K562 (cell line): Measurements from ENCODE around the gene NCOA4. TPM values are rescaled to one million over a fixed set of nuclear protein-coding genes. Genes with fewer than 3 reads are reported as not detected.
A peak's percentile ranks its signal among the peaks of the same experiment; 100 is the strongest.

Experiments used
- ATF1 ChIP-seq, 2 experiments: fragments of 450-650 bp in 1 of 2; IDR thresholded peaks; 2 replicates each; pipeline ENCODE4 v1.6.1; 2016; ENCODE audit warnings: missing compliant biosample characterization in 1 of 2, missing genetic modification characterization in 1 of 2
- FIP1L1 ChIP-seq: fragments of 200-400 bp; formaldehyde crosslinking; IDR thresholded peaks from 2 replicates; pipeline ENCODE4 v1.6.1; 2018; ENCODE audit warnings: mild to moderate bottlenecking, low read depth, low read length; ENCODE audit not compliant: poor library complexity, severe bottlenecking
- HBP1 ChIP-seq: fragments of 450-650 bp; formaldehyde crosslinking; IDR thresholded peaks from 2 replicates; pipeline ENCODE4 v1.4.0; 2022; ENCODE audit warnings: missing genetic modification characterization
- HDAC2 ChIP-seq: fragments of 450-650 bp; IDR thresholded peaks from 2 replicates; pipeline ENCODE4 v1.6.1; 2016; ENCODE audit warnings: mild to moderate bottlenecking
- HMG20B ChIP-seq: fragments of 250-450 bp; sonication (Bioruptor Pico); IDR thresholded peaks from 2 replicates; pipeline ENCODE4 v1.5.0; 2021; ENCODE audit warnings: mild to moderate bottlenecking
- HOMEZ ChIP-seq: fragments of 250-450 bp; sonication (Bioruptor Pico); IDR thresholded peaks from 2 replicates; pipeline ENCODE4 v1.4.0; 2020; ENCODE audit warnings: mild to moderate bottlenecking, moderate library complexity
- IFI16 ChIP-seq: fragments of 250-450 bp; sonication (Bioruptor Pico); IDR thresholded peaks from 2 replicates; pipeline ENCODE4 v2.1.2; 2022; ENCODE audit warnings: mild to moderate bottlenecking, inconsistent platforms
- L3MBTL2 ChIP-seq: fragments of 450-650 bp; IDR thresholded peaks from 2 replicates; pipeline ENCODE4 v1.6.1; 2016; ENCODE audit warnings: mild to moderate bottlenecking, moderate library complexity
- MCM2 ChIP-seq: fragments of 450-650 bp; IDR thresholded peaks from 2 replicates; pipeline ENCODE4 v1.6.1; 2017; ENCODE audit warnings: low read depth, mild to moderate bottlenecking
- MEF2D ChIP-seq: conservative IDR thresholded peaks from 2 replicates; pipeline ENCODE4 v1.6.1; 2016; ENCODE audit warnings: low read depth, missing genetic modification characterization, missing compliant biosample characterization
- NUFIP1 ChIP-seq: fragments of 450-650 bp; IDR thresholded peaks from 2 replicates; pipeline ENCODE4 v1.6.1; 2018; ENCODE audit not compliant: partially characterized antibody
- PHF20 ChIP-seq: fragments of 450-650 bp; IDR thresholded peaks from 2 replicates; pipeline ENCODE4 v1.6.1; 2018; ENCODE audit not compliant: partially characterized antibody
- POLR3G ChIP-seq: IDR thresholded peaks from 2 replicates; pipeline ENCODE4 v1.6.1; 2011; ENCODE audit not compliant: insufficient read length, insufficient replicate concordance; ENCODE audit errors: extremely low read depth
- ZBTB8A ChIP-seq: fragments of 450-650 bp; IDR thresholded peaks from 2 replicates; pipeline ENCODE4 v1.6.1; 2018; ENCODE audit warnings: mild to moderate bottlenecking, moderate library complexity; ENCODE audit not compliant: partially characterized antibody
- ZFP30 ChIP-seq: fragments of 250-450 bp; sonication (Bioruptor Pico); IDR thresholded peaks from 2 replicates; pipeline ENCODE4 v1.8.0; 2022; ENCODE audit warnings: moderate library complexity, mild to moderate bottlenecking, inconsistent platforms, borderline replicate concordance
- ZNF232 ChIP-seq: sonication (generic); formaldehyde crosslinking; IDR thresholded peaks from 2 replicates; pipeline ENCODE4 v1.8.0; 2022; ENCODE audit warnings: mild to moderate bottlenecking, missing genetic modification reagents
- polyA plus RNA-seq, 8 experiments: library from polyadenylated mRNA; depleted of rRNA in 4 of 8; stranded (reverse) in 5 of 8; unstranded in 3 of 8; fragments of >200 nt; fragmentation: Nextera tagmentation in 2 of 8; fragmentation: Illumina TruSeq in 1 of 8; extraction: Ambion mirVana in 2 of 8; extraction: Trizol in 1 of 8; gene quantifications; 2 replicates each; pipeline versions ENCODE4 v1.2.1 to v1.2.3, GENCODE V29; 2011 to 2014; ENCODE audit warnings: inconsistent platforms in 1 of 8, missing spikeins in 1 of 8
- total RNA-seq, 7 experiments: library from RNA; depleted of rRNA in 6 of 7; stranded (reverse); fragments of >200 nt in 6 of 7; fragmentation: Illumina TruSeq in 2 of 7; extraction: Trizol in 2 of 7; gene quantifications; 2 replicates each; pipeline versions ENCODE4 v1.2.1 to v1.2.3, GENCODE V29; 2011 to 2021; ENCODE audit warnings: low replicate concordance in 1 of 7
- TF ChIP-seq, protein P1 (sequence below), 3 experiments: IDR thresholded peaks in 2 of 3; conservative IDR thresholded peaks in 1 of 3; 2 replicates each; pipeline ENCODE4 v1.5.1; 2011 to 2012; ENCODE audit warnings: low read length in 3 of 3, mild to moderate bottlenecking in 3 of 3, control low read depth in 2 of 3, improper control_type of control experiment in 1 of 3, inconsistent platforms in 1 of 3, low read depth in 1 of 3, mixed read lengths in 1 of 3, moderate library complexity in 1 of 3; ENCODE audit not compliant: insufficient read depth in 2 of 3

Gene NCOA4
- total and polyA plus RNA-seq, 9 of the 15 experiments (the other 6 are each of a cell fraction or from before 2014, with no cell fraction given), result 89.8 to 283 (median 181) TPM

DNA sequence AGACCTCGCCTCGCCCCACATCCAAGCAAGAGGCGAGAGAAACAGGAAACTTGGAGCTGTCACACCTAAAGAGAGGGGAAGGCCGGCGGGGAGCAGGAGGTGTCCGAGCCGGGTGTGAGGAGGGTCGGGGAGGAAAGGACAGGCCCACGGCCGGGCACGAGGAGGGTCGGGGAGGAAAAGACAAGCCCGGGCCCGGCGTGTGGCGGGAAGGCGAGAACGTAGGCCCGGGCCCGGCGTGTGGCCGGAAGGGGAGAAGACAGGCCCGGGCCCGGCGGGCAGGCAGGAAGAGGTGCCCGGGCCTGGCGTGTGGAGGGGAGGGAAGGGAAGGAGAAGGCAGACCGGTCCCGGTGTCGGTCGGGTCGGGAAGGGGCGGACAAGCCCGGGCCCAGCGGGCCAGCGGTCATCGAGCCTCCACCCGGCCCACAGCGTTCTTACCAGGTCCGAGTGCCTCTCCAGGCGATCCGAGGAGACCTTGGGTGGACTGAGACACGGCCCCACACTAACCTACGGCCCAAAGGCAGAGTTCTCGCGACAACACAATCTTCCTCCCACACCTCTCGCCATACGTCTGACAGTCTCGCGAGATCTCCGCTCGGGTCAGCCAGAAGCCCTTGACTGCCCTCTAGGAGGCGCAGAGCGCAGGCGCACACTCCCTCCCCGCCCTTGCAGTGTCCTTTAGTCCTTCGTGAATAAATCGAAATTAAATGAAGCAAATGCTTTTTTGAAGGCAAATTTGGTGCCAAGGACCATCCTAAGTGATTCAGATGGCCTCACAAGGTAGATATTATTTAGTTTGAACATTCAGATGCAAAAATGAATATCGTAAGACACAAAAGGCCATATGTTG lies at the start of gene NCOA4 (continued):
- TF ChIP-seq FIP1L1, result peak; percentile 46
- TF ChIP-seq ZFP30 (CRISPR knock-in tag), result no peak
- TF ChIP-seq POLR3G, result no peak
- TF ChIP-seq HOMEZ (CRISPR knock-in tag), result no peak
- TF ChIP-seq ZBTB8A, result no peak
- peak; percentile 24 for TF ChIP-seq NUFIP1
- peak; percentile 81; the same call in 1 of the 2 replicates for TF ChIP-seq ZNF232
- peak; percentile 86 for TF ChIP-seq PHF20
- peak; percentile 92 for TF ChIP-seq L3MBTL2
- no peak for TF ChIP-seq IFI16 (CRISPR knock-in tag)
- no peak for TF ChIP-seq HMG20B (CRISPR knock-in tag)
- TF ChIP-seq, protein P1, sequence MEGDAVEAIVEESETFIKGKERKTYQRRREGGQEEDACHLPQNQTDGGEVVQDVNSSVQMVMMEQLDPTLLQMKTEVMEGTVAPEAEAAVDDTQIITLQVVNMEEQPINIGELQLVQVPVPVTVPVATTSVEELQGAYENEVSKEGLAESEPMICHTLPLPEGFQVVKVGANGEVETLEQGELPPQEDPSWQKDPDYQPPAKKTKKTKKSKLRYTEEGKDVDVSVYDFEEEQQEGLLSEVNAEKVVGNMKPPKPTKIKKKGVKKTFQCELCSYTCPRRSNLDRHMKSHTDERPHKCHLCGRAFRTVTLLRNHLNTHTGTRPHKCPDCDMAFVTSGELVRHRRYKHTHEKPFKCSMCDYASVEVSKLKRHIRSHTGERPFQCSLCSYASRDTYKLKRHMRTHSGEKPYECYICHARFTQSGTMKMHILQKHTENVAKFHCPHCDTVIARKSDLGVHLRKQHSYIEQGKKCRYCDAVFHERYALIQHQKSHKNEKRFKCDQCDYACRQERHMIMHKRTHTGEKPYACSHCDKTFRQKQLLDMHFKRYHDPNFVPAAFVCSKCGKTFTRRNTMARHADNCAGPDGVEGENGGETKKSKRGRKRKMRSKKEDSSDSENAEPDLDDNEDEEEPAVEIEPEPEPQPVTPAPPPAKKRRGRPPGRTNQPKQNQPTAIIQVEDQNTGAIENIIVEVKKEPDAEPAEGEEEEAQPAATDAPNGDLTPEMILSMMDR (IDR thresholded peaks at IDR 0.05 in 2 of 3, conservative IDR thresholded peaks at IDR 0.05 in 1 of 3; ENCODE audit: insufficient read depth in 2 of 3, low read depth in 1 of 3, low read length in 3 of 3), result peak; percentile 71 to 96 (median 91)
- 0 out of 2 replicates have a peak, but pooled peaks have one; percentile 24 for TF ChIP-seq MEF2D (tag)
- TF ChIP-seq HBP1 (CRISPR knock-in tag), result peak; percentile 61; the same call in 1 of the 2 replicates
- no peak for TF ChIP-seq HDAC2
- TF ChIP-seq MCM2, result no peak
- TF ChIP-seq ATF1 (CRISPR knock-in tag; IDR thresholded peaks at IDR 0.05), result no peak
- peak; percentile 73 for TF ChIP-seq ATF1 (tag; IDR thresholded peaks at IDR 0.05)
